HEK293 (cell line): Measurements from ENCODE around the gene SLC27A3.

ENCODE experiments used
- KLF10 ChIP-seq: fragments of 450-650 bp; IDR thresholded peaks from 2 replicates; pipeline ENCODE4 v1.5.1; 2018; ENCODE audit warnings: missing biosample characterization, mild to moderate bottlenecking, missing genetic modification characterization
- ZNF221 ChIP-seq: fragments of 450-650 bp; formaldehyde crosslinking; IDR thresholded peaks from 2 replicates; pipeline ENCODE4 v1.5.1; 2017; ENCODE audit warnings: missing biosample characterization, missing genetic modification characterization, borderline replicate concordance
- TF ChIP-seq, protein P1 (sequence below): fragments of 450-650 bp; formaldehyde crosslinking; IDR thresholded peaks from 2 replicates; pipeline ENCODE4 v1.5.1; 2016; ENCODE audit warnings: missing biosample characterization, missing genetic modification characterization
- TF ChIP-seq, protein P2 (sequence below): fragments of 450-650 bp; IDR thresholded peaks from 2 replicates; pipeline ENCODE4 v1.5.1; 2018; ENCODE audit warnings: missing biosample characterization, mild to moderate bottlenecking, missing genetic modification characterization

DNA sequence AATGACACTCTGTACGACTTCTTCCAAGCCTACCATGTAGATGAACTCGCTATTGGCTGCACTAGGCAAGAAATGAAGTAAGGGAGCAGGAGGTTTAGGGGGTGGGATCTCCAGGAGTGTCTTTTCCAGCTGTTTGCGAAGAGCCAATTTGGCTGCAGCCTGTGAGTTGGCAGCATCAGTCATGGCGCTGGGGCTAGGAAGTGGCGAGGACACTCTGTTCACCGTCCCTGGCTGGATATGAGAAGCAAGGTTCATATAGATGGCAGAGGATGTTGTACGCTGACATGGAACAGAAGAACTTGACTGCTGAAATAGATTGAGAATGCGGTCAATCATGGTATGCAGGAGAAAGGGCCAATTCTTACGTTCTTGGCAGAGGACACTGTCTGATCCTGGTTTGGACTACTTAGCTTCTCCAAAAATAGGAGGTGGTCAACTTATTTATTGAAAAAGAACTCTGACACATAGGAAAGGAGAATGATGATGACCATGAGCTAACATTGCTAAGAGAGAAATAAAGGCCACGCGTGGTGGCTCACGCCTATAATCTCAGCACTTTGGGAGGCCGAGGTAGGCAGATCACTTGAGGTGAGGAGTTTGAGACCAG is 41.2 kb downstream of the SLC27A3 start:
- TF ChIP-seq, protein P1, sequence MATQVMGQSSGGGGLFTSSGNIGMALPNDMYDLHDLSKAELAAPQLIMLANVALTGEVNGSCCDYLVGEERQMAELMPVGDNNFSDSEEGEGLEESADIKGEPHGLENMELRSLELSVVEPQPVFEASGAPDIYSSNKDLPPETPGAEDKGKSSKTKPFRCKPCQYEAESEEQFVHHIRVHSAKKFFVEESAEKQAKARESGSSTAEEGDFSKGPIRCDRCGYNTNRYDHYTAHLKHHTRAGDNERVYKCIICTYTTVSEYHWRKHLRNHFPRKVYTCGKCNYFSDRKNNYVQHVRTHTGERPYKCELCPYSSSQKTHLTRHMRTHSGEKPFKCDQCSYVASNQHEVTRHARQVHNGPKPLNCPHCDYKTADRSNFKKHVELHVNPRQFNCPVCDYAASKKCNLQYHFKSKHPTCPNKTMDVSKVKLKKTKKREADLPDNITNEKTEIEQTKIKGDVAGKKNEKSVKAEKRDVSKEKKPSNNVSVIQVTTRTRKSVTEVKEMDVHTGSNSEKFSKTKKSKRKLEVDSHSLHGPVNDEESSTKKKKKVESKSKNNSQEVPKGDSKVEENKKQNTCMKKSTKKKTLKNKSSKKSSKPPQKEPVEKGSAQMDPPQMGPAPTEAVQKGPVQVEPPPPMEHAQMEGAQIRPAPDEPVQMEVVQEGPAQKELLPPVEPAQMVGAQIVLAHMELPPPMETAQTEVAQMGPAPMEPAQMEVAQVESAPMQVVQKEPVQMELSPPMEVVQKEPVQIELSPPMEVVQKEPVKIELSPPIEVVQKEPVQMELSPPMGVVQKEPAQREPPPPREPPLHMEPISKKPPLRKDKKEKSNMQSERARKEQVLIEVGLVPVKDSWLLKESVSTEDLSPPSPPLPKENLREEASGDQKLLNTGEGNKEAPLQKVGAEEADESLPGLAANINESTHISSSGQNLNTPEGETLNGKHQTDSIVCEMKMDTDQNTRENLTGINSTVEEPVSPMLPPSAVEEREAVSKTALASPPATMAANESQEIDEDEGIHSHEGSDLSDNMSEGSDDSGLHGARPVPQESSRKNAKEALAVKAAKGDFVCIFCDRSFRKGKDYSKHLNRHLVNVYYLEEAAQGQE (tag by site-specific recombination): no peak
- TF ChIP-seq, protein P2, sequence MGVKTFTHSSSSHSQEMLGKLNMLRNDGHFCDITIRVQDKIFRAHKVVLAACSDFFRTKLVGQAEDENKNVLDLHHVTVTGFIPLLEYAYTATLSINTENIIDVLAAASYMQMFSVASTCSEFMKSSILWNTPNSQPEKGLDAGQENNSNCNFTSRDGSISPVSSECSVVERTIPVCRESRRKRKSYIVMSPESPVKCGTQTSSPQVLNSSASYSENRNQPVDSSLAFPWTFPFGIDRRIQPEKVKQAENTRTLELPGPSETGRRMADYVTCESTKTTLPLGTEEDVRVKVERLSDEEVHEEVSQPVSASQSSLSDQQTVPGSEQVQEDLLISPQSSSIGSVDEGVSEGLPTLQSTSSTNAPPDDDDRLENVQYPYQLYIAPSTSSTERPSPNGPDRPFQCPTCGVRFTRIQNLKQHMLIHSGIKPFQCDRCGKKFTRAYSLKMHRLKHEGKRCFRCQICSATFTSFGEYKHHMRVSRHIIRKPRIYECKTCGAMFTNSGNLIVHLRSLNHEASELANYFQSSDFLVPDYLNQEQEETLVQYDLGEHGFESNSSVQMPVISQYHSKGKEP (tag by site-specific recombination): no peak
- TF ChIP-seq KLF10 (tag by site-specific recombination) (no peak), ZNF221 (tag by site-specific recombination) (no peak)
